ENCODE measurements around the gene HHIP.

DNA sequence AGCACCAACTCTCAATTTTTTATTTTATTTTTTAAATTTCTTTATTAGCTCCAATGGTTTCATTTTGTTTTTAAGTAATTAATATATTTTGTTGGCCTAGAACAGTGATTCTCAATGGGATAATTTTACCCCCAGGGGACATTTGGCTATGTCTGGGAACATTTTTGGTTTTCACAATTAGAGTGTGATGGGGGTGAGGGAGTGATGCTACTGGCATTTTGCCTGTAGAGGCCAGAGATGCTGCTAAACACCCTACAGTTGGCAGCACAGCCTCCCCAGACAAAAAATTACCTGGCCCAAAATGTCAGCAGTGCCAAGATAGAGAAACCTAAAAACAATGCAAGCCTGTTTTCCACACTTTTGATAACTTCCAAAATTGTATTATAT is 64.6 kb downstream of the HHIP start:
- no peak for TF ChIP-seq CTCF (IDR thresholded peaks at IDR 0.05)
- TF ChIP-seq POLR2A (IDR thresholded peaks at IDR 0.05), result no peak
- TF ChIP-seq POLR2AphosphoS5 (IDR thresholded peaks at IDR 0.05), result no peak

Data from prostate gland (tissue), 2 donors.